IMR-90 (cell line): ENCODE measurements around the gene GABRD. TPM values are rescaled to one million over a fixed set of nuclear protein-coding genes. Genes with fewer than 3 reads are reported as not detected.

Source experiments
- ATAC-seq: fragments of 200-7000 bp; cut with Tn5 transposase; 2 replicates; pipeline ENCODE4 v1.9.1; 2020; ENCODE audit warnings: low read depth, mild to moderate bottlenecking, moderate library complexity
- BruUV-seq: library from RNA; stranded (reverse); fragments of 400-500 nt; replicated peaks from 2 replicates; lab custom pipeline; 2021; lab: Mats Ljungman, UMichigan
- CTCF ChIA-PET: fragments of 300-600 bp; formaldehyde crosslinking; extraction: SDS; loops from one replicate; lab custom pipeline; 2021; ENCODE audit warnings: antibody characterized with exemption; lab: Yijun Ruan, JAX
- POLR2A ChIA-PET: fragments of 300-600 bp; sonication (Branson Sonifier 250); formaldehyde crosslinking; loops from one replicate; lab custom pipeline; 2022; ENCODE audit warnings: antibody characterized with exemption; ENCODE audit not compliant: unreplicated experiment; lab: Charles Lee
- DNase-seq: peaks from one replicate; pipeline ENCODE4 v3.0.0; 2013
- H2AFZ ChIP-seq: replicated peaks from 2 replicates; pipeline ENCODE3; 2013; ENCODE audit warnings: low read length, mild to moderate bottlenecking; ENCODE audit not compliant: poor library complexity
- H2AK5ac ChIP-seq: 2 replicates; pipeline ENCODE4 v1.6.1; 2013; ENCODE audit warnings: low read depth, low read length, inconsistent platforms
- H2AK9ac ChIP-seq: replicated peaks from 2 replicates; pipeline ENCODE3; 2013; ENCODE audit warnings: mild to moderate bottlenecking, low read depth, low read length, moderate library complexity; ENCODE audit not compliant: poor library complexity
- H2BK120ac ChIP-seq: 2 replicates; pipeline ENCODE4 v1.6.1; 2013; ENCODE audit warnings: low read depth, low read length, inconsistent platforms
- H2BK15ac ChIP-seq: 3 replicates; pipeline ENCODE4 v1.6.1; 2013; ENCODE audit warnings: low read depth, low read length, inconsistent platforms
- H2BK20ac ChIP-seq: 2 replicates; pipeline ENCODE4 v1.6.1; 2013; ENCODE audit warnings: low read depth, mild to moderate bottlenecking, inconsistent platforms, low read length, moderate library complexity
- H2BK5ac ChIP-seq: 2 replicates; pipeline ENCODE4 v1.6.1; 2013; ENCODE audit warnings: mild to moderate bottlenecking, low read depth, low read length, inconsistent platforms; ENCODE audit not compliant: poor library complexity, severe bottlenecking
- H3K14ac ChIP-seq: replicated peaks from 2 replicates; pipeline ENCODE4 v1.6.1; 2013; ENCODE audit warnings: low read depth, low read length, inconsistent platforms
- H3K18ac ChIP-seq: 2 replicates; pipeline ENCODE4 v1.6.1; 2013; ENCODE audit warnings: low read depth, low read length, control low read depth
- H3K23ac ChIP-seq: 2 replicates; pipeline ENCODE4 v1.6.1; 2013; ENCODE audit warnings: low read depth, low read length, inconsistent platforms
- H3K27ac ChIP-seq: 2 replicates; pipeline ENCODE4 v1.5.1; 2013; ENCODE audit warnings: mild to moderate bottlenecking, control low read depth, low read length; ENCODE audit not compliant: insufficient read depth
- H3K27me3 ChIP-seq: 2 replicates; pipeline ENCODE4 v1.6.1; 2013; ENCODE audit warnings: low read length; ENCODE audit not compliant: control insufficient read depth, insufficient read depth
- H3K36me3 ChIP-seq: 2 replicates; pipeline ENCODE4 v1.6.1; 2013; ENCODE audit warnings: low read length, mixed read lengths; ENCODE audit not compliant: control insufficient read depth, insufficient read depth
- H3K4ac ChIP-seq: 2 replicates; pipeline ENCODE4 v1.6.1; 2013; ENCODE audit warnings: low read depth, low read length, inconsistent platforms
- H3K4me1 ChIP-seq: 2 replicates; pipeline ENCODE4 v1.6.1; 2013; ENCODE audit warnings: low read length, mixed read lengths; ENCODE audit not compliant: control insufficient read depth, insufficient read depth
- H3K4me2 ChIP-seq: 2 replicates; pipeline ENCODE4 v1.6.1; 2013; ENCODE audit warnings: low read depth, mild to moderate bottlenecking, control low read depth, low read length, moderate library complexity
- H3K4me3 ChIP-seq: 2 replicates; pipeline ENCODE4 v1.5.1; 2013; ENCODE audit warnings: low read depth, mild to moderate bottlenecking, control low read depth, low read length, moderate library complexity; ENCODE audit not compliant: insufficient read depth
- H3K56ac ChIP-seq: 2 replicates; pipeline ENCODE4 v1.6.1; 2013; ENCODE audit warnings: low read length, inconsistent platforms; ENCODE audit not compliant: insufficient read depth; ENCODE audit errors: extremely low read depth
- H3K79me1 ChIP-seq, 2 experiments: 2 replicates each; pipeline ENCODE4 v1.6.1; 2013; ENCODE audit warnings: low read length in 2 of 2, inconsistent platforms in 1 of 2, low read depth in 1 of 2
- H3K9ac ChIP-seq: 2 replicates; pipeline ENCODE4 v1.6.1; 2013; ENCODE audit warnings: low read depth, low read length, control low read depth
- H3K9me1 ChIP-seq: 2 replicates; pipeline ENCODE4 v1.6.1; 2013; ENCODE audit warnings: low read length, inconsistent platforms; ENCODE audit not compliant: insufficient read depth
- H3K9me3 ChIP-seq: 2 replicates; pipeline ENCODE4 v1.6.1; 2013; ENCODE audit warnings: low read length; ENCODE audit not compliant: control insufficient read depth, insufficient read depth
- H4K20me1 ChIP-seq: 2 replicates; pipeline ENCODE4 v1.6.1; 2013; ENCODE audit warnings: low read length, inconsistent platforms; ENCODE audit not compliant: insufficient read depth
- H4K5ac ChIP-seq: 2 replicates; pipeline ENCODE4 v1.6.1; 2013; ENCODE audit warnings: mild to moderate bottlenecking, low read depth, low read length, control low read depth
- H4K8ac ChIP-seq, 2 experiments: 2 replicates each; pipeline ENCODE4 v1.6.1; 2013; ENCODE audit warnings: low read depth in 2 of 2, low read length in 2 of 2, control low read depth in 1 of 2, inconsistent platforms in 1 of 2
- H4K91ac ChIP-seq: 2 replicates; pipeline ENCODE4 v1.6.1; 2013; ENCODE audit warnings: low read depth, low read length, inconsistent platforms; ENCODE audit not compliant: insufficient read depth
- CEBPB ChIP-seq: IDR thresholded peaks from 2 replicates; pipeline ENCODE4 v1.6.1; 2012; ENCODE audit warnings: low read depth, low read length, improper control_type of control experiment
- WGBS, 2 experiments: methylation state at CpG; one replicate each; pipeline versions ENCODE4 v1.1.5 to v1.1.7; 2013; ENCODE audit warnings: missing lambda C conversion rate in 2 of 2; ENCODE audit not compliant: insufficient read length in 1 of 2; ENCODE audit errors: extremely low coverage in 2 of 2; 5-methylcytosine and 5-hydroxymethylcytosine counted together
- dilution Hi-C: fragments of 300-500 bp; cut with HindIII; formaldehyde crosslinking; loops from one replicate; pipeline ENCODE4 v1.14.3; 2018; ENCODE audit warnings: low sequenced_read_pairs; ENCODE audit not compliant: unreplicated experiment
- in situ Hi-C: fragments of 300-500 bp; cut with MboI; formaldehyde crosslinking; loops from 3 replicates; pipeline ENCODE4 v1.14.3; 2019; ENCODE audit warnings: low sequenced_read_pairs, inconsistent platforms, mixed read lengths
- intact Hi-C: fragments of 100-400 bp; cut with micrococcal nuclease; formaldehyde crosslinking; loops from 2 replicates; pipeline ENCODE4 v1.10.0; 2022
- polyA plus RNA-seq, 3 experiments: library from polyadenylated mRNA; depleted of rRNA; stranded (reverse); fragments of >200 nt; gene quantifications; 2 replicates each; pipeline ENCODE4 v1.2.3, GENCODE V29; 2012; ENCODE audit warnings: low replicate concordance in 1 of 3
- total RNA-seq: library from RNA; depleted of rRNA; stranded (reverse); fragments of >200 nt; gene quantifications from 2 replicates; pipeline ENCODE4 v1.2.3, GENCODE V29; 2012

The GABRD gene
- total and polyA plus RNA-seq, 2 of the 4 experiments (the other 2 are of a cell fraction), result not detected

DNA sequence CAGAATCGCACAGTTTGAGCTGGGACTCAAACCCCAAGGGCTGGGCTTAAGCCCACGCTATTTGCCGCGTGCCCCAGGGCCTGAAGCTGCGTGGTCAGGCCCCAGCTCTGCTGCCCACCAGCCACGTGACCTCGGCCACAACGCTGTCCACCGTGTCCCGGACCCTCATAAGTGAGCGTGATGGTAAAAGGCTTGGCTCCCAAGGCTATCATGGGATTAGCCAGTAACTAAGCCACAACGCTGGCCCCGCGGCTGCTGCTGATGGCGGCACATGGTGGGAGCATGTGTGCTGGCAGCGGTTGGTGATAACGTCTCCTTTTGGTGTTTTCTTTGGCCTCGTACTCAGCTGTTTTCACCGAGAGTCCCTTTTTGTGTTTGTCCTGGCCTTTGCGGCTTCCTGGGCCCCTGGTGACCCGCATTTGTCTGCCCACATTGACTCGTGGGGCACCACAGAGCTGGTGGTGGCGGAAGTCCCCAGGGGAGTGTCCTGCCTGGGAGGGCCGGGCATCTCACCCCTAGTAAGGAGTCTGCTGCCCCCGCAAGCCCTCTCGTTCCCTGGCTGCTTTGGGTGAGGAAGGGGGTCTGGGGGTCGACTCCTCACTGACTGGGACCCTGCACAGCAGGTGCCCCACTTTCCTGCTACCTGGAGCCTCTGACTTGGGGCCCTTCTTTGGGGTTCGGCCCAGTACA is 60.4 kb downstream of the GABRD start:
- H3K79me1 ChIP-seq, result no peaks in the 10 kb centered on the region
- H2BK120ac ChIP-seq, result no peak overlapping the region
- peaks cover 36% of the 10 kb centered on the region for H3K9me3 ChIP-seq
- H3K18ac ChIP-seq, result no peak overlapping the region
- ATAC-seq, result no peak
- H3K9me1 ChIP-seq, result no peaks in the 10 kb centered on the region
- in situ Hi-C loops, result no loop called here
- H3K4ac ChIP-seq, result no peak overlapping the region
- no peak overlapping the region for H2BK5ac ChIP-seq
- no peak overlapping the region for H3K4me2 ChIP-seq
- dilution Hi-C loops, result no loop called here
- H3K36me3 ChIP-seq, result no peaks in the 10 kb centered on the region
- H2BK20ac ChIP-seq, result no peak overlapping the region
- H3K56ac ChIP-seq, result no peak overlapping the region
- no peak overlapping the region for H3K9ac ChIP-seq
- H3K4me3 ChIP-seq, result no peak overlapping the region
- POLR2A ChIA-PET, result no interaction called here
- no peak overlapping the region for H2AK5ac ChIP-seq
- TF ChIP-seq CEBPB, result no peak
- no peak overlapping the region for H3K23ac ChIP-seq
- BruUV-seq, result no TSS peak
- H2BK15ac ChIP-seq, result no peak overlapping the region
- peak overlapping the region; percentile 56 for H2AFZ ChIP-seq
- no peaks in the 10 kb centered on the region for H3K4me1 ChIP-seq
- DNase-seq, result no peak
- no peak overlapping the region for H4K5ac ChIP-seq
- 85% methylated on average over 12 of the region's 28 CpGs; no CpG with 5 or more reads in 1 of the 2 experiments for WGBS, 2 experiments
- H2AK9ac ChIP-seq, result no peak overlapping the region
- H3K14ac ChIP-seq, result no peak overlapping the region
- H3K27ac ChIP-seq, result no peak overlapping the region
- H3K27me3 ChIP-seq, result peaks cover 4% of the 10 kb centered on the region; the same call in 1 of the 2 replicates
- H4K8ac ChIP-seq, result no peak overlapping the region
- H4K20me1 ChIP-seq, result no peaks in the 10 kb centered on the region
- intact Hi-C loops, result no loop called here
- CTCF ChIA-PET, result no interaction called here
- no peak overlapping the region for H4K91ac ChIP-seq
